Glomerular endothelial cell (primary cell): ENCODE results near the gene WASHC2C. TPM values are rescaled to one million over a fixed set of nuclear protein-coding genes. Genes with fewer than 3 reads are reported as not detected.

ENCODE experiments used
- total RNA-seq: library from RNA; depleted of rRNA; stranded (reverse); fragments of >200 nt; gene quantifications from 2 replicates; pipeline ENCODE4 v1.2.3, GENCODE V29; 2015

Gene WASHC2C
- total RNA-seq, 1 donor from 2014 or later = 49.2 TPM

Other genes starting within 250 kb of the WASHC2C start
- 5.6 and 9.2 TPM in 2 replicates for gene ZFAND4, start 54.5 kb upstream of the WASHC2C start, total RNA-seq
- 7.7 and 11.1 TPM in 2 replicates for gene AGAP4, start 120.2 kb downstream of the WASHC2C start, total RNA-seq
- 77.6 and 94.6 TPM in 2 replicates for gene TIMM23, start 245.2 kb downstream of the WASHC2C start, total RNA-seq